Endodermal cell (in vitro differentiated cells): ENCODE results near the gene VPS35L. TPM values are rescaled to one million over a fixed set of nuclear protein-coding genes. Genes with fewer than 3 reads are reported as not detected.
A peak's percentile ranks its signal among the peaks of the same experiment; 100 is the strongest.

Source experiments
- DNase-seq: peaks from one replicate; pipeline ENCODE4 v3.0.0-alpha.2; 2017
- H3K27ac ChIP-seq: 2 replicates; pipeline ENCODE4 v1.5.1; 2013; ENCODE audit warnings: mild to moderate bottlenecking, low read depth, low read length, moderate library complexity
- H3K27me3 ChIP-seq: 2 replicates; pipeline ENCODE4 v1.6.1; 2013; ENCODE audit warnings: mild to moderate bottlenecking, low read length, moderate library complexity; ENCODE audit not compliant: insufficient read depth, control insufficient read depth, poor library complexity, severe bottlenecking
- H3K36me3 ChIP-seq: 2 replicates; pipeline ENCODE4 v1.7.0; 2013; ENCODE audit warnings: mild to moderate bottlenecking, low read length, moderate library complexity; ENCODE audit not compliant: control insufficient read depth, insufficient read depth
- H3K4me1 ChIP-seq: one replicate; pipeline ENCODE4 v1.7.0; 2013; ENCODE audit warnings: low read length; ENCODE audit not compliant: control insufficient read depth, insufficient read depth
- H3K4me3 ChIP-seq: 2 replicates; pipeline ENCODE4 v1.5.1; 2013; ENCODE audit warnings: mild to moderate bottlenecking, low read length, moderate library complexity
- H3K9ac ChIP-seq: 2 replicates; pipeline ENCODE4 v1.6.1; 2013; ENCODE audit warnings: mild to moderate bottlenecking, low read length, moderate library complexity; ENCODE audit not compliant: poor library complexity, severe bottlenecking; ENCODE audit errors: extremely low read depth
- H3K9me3 ChIP-seq: 2 replicates; pipeline ENCODE4 v1.6.1; 2013; ENCODE audit warnings: mild to moderate bottlenecking, low read length, moderate library complexity; ENCODE audit not compliant: control insufficient read depth
- H3K27ac Mint-ChIP-seq: 2 replicates; pipeline ENCODE4 v1.8.0; 2020; ENCODE audit warnings: mixed read lengths
- H3K27me3 Mint-ChIP-seq: 2 replicates; pipeline ENCODE4 v1.8.0; 2021; ENCODE audit warnings: mild to moderate bottlenecking, mixed read lengths; ENCODE audit not compliant: insufficient read depth
- H3K36me3 Mint-ChIP-seq: 2 replicates; pipeline ENCODE4 v1.8.0; 2020; ENCODE audit warnings: low read depth, mixed read lengths
- H3K4me1 Mint-ChIP-seq: 2 replicates; pipeline ENCODE4 v1.8.0; 2020; ENCODE audit warnings: mixed read lengths
- H3K4me3 Mint-ChIP-seq: 2 replicates; pipeline ENCODE4 v1.8.0; 2020; ENCODE audit warnings: mild to moderate bottlenecking, moderate library complexity, mixed read lengths
- H3K9me3 Mint-ChIP-seq: 2 replicates; pipeline ENCODE4 v1.8.0; 2020; ENCODE audit warnings: mild to moderate bottlenecking, mixed read lengths
- WGBS, 2 experiments: methylation state at CpG; one replicate each; pipeline versions ENCODE4 v1.1.5 to v1.1.7; 2013; ENCODE audit warnings: missing lambda C conversion rate in 2 of 2, mixed read lengths in 1 of 2; ENCODE audit not compliant: insufficient coverage in 1 of 2, insufficient read length in 1 of 2; 5-methylcytosine and 5-hydroxymethylcytosine counted together
- total RNA-seq, 2 donors: library from RNA; stranded (reverse); fragmentation: NEBNext Ultra II Directional in 1 of 2; extraction: Animal tissue kit (Norgen Biotek cat#: 25700) in 1 of 2; gene quantifications; 2 replicates in 1 of 2; 3 replicates in 1 of 2; pipeline ENCODE4 v1.2.1, GENCODE V29; 2021
- TF ChIP-seq, protein P1 (sequence below): fragments of 200-600 bp; sonication (generic); conservative IDR thresholded peaks from 2 replicates; pipeline ENCODE4 v1.5.0; 2021; ENCODE audit warnings: antibody characterized with exemption, mild to moderate bottlenecking

The VPS35L gene
- total RNA-seq, 2 donors from 2014 or later = 61.5 to 82.0 TPM

DNA sequence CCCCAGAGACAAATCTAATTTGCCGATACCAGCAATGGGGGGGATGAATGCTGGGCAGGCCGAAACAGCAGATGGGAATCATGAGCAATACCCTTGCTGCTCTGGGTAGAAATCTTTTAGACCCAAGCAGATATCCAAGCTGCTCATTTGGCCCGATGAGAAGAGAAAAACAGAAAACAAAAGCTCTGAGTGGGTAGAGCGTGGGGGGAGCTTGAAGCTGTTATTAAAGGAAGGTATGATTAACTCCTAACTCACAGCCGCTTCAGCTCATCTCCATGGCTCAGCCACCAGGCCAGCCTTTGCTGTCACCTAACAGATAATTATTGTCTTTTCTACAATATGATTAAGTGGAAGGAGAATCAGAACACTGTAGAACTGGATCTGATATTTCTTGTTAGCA, 58.3 kb downstream of the VPS35L start:
- H3K9me3 Mint-ChIP-seq = no peaks in the 10 kb centered on the region
- Histone ChIP-seq H3K4me3 (no peak overlapping the region), H3K36me3 (peaks cover 8% of the 10 kb centered on the region), H3K4me1 (no peaks in the 10 kb centered on the region), H3K9me3 (no peaks in the 10 kb centered on the region), H3K27me3 (no peaks in the 10 kb centered on the region), H3K27ac (no peak overlapping the region), H3K9ac (no peak overlapping the region)
- no peak for DNase-seq
- peaks cover 62% of the 10 kb centered on the region for H3K36me3 Mint-ChIP-seq
- no peaks in the 10 kb centered on the region for H3K27me3 Mint-ChIP-seq
- no peak overlapping the region for H3K4me3 Mint-ChIP-seq
- TF ChIP-seq, protein P1, sequence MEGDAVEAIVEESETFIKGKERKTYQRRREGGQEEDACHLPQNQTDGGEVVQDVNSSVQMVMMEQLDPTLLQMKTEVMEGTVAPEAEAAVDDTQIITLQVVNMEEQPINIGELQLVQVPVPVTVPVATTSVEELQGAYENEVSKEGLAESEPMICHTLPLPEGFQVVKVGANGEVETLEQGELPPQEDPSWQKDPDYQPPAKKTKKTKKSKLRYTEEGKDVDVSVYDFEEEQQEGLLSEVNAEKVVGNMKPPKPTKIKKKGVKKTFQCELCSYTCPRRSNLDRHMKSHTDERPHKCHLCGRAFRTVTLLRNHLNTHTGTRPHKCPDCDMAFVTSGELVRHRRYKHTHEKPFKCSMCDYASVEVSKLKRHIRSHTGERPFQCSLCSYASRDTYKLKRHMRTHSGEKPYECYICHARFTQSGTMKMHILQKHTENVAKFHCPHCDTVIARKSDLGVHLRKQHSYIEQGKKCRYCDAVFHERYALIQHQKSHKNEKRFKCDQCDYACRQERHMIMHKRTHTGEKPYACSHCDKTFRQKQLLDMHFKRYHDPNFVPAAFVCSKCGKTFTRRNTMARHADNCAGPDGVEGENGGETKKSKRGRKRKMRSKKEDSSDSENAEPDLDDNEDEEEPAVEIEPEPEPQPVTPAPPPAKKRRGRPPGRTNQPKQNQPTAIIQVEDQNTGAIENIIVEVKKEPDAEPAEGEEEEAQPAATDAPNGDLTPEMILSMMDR = no peak
- H3K27ac Mint-ChIP-seq = no peak overlapping the region
- WGBS, 2 experiments = 94 to 100% methylated on average over 3 to 5 of the region's 5 CpGs
- no peaks in the 10 kb centered on the region for H3K4me1 Mint-ChIP-seq

DNA sequence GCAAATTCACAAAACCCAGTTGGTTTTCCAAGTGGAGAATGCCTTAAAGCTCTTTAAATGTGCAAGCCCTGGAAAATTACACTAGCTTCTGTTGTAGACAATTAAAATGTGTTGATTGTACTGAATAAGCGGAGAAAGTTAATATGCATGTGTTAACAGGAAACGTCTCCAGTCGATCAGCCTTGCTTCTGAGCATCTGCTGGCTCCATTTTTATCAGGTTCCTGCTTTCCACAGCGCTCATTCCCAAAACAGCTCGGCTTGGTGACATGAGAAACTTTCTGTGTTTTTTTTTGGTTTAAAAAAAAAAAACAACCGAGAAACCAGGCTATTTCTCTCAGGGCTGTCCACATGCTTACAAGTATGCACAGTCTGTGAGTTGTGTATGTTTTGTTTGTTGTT, 60.7 kb downstream of the VPS35L start:
- Histone ChIP-seq H3K9me3 (no peaks in the 10 kb centered on the region), H3K36me3 (no peaks in the 10 kb centered on the region), H3K27ac (no peak overlapping the region), H3K27me3 (no peaks in the 10 kb centered on the region), H3K4me3 (no peak overlapping the region), H3K9ac (no peak overlapping the region), H3K4me1 (no peaks in the 10 kb centered on the region)
- Mint-ChIP-seq H3K27ac (no peak overlapping the region), H3K4me1 (no peaks in the 10 kb centered on the region), H3K4me3 (no peak overlapping the region), H3K27me3 (no peaks in the 10 kb centered on the region), H3K36me3 (peaks cover 40% of the 10 kb centered on the region), H3K9me3 (no peaks in the 10 kb centered on the region)
- 97 to 100% methylated on average over 4 to 6 of the region's 6 CpGs for WGBS, 2 experiments
- DNase-seq = no peak
- TF ChIP-seq, protein P1 = no peak

DNA sequence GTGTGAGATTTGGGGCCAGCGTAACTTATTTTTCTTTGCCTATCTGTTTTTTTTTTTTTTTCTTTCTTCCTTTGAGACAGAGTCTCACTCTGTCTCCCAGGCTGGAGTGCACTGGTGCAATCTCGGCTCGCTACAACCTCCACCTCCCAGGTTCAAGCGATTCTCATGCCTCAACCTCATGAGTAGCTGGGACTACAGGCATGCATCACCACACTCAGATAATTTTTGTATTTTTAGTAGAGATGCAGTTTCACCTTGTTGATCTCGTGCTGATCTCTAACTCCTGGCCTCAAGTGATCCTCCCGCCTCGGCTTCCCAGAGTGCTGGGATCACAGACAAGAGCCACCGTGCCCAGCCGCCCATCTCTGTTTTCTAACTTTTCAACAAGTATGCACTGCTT, 63.4 kb downstream of the VPS35L start:
- no peak overlapping the region for H3K9ac ChIP-seq
- Mint-ChIP-seq H3K27ac (no peak overlapping the region), H3K27me3 (no peaks in the 10 kb centered on the region), H3K9me3 (no peaks in the 10 kb centered on the region), H3K36me3 (peaks cover 39% of the 10 kb centered on the region), H3K4me1 (no peaks in the 10 kb centered on the region), H3K4me3 (no peak overlapping the region)
- H3K27me3 ChIP-seq = no peaks in the 10 kb centered on the region
- 80 to 93% methylated on average over 2 to 9 of the region's 9 CpGs for WGBS, 2 experiments
- peak; percentile 5 for DNase-seq
- no peaks in the 10 kb centered on the region for H3K4me1 ChIP-seq
- TF ChIP-seq, protein P1 = no peak
- H3K4me3 ChIP-seq = no peak overlapping the region
- no peak overlapping the region for H3K27ac ChIP-seq
- H3K36me3 ChIP-seq = peaks cover 5% of the 10 kb centered on the region
- no peaks in the 10 kb centered on the region for H3K9me3 ChIP-seq
